ENCODE results near the gene ARHGEF6.

- TF ChIP-seq CTCF (IDR thresholded peaks at IDR 0.05 in 8 of 11, conservative IDR thresholded peaks at IDR 0.05 in 3 of 11), result no peak
- no peak for TF ChIP-seq POLR2A (IDR thresholded peaks at IDR 0.05)
Measured at GRCh38 chrX:136825771-136826170, 45.0 kb upstream of the ARHGEF6 start.

Data from spleen (tissue), 7 donors.